Esophagus squamous epithelium (tissue), 4 donors: ENCODE results near the gene P4HTM.

Experiments used
- CTCF ChIP-seq, 6 experiments: fragments of 450-650 bp in 4 of 6; fragments of 200-600 bp in 2 of 6; sonication (generic) in 2 of 6; IDR thresholded peaks; one replicate each; pipeline ENCODE4 v1.5.1; 2016 to 2019; ENCODE audit warnings: antibody characterized with exemption in 6 of 6, mild to moderate bottlenecking in 4 of 6, moderate library complexity in 4 of 6
- POLR2A ChIP-seq, 4 donors: fragments of 450-650 bp; IDR thresholded peaks; one replicate each; pipeline ENCODE4 v1.6.1; 2017; ENCODE audit warnings: antibody characterized with exemption in 4 of 4, mild to moderate bottlenecking in 4 of 4, moderate library complexity in 3 of 4

DNA sequence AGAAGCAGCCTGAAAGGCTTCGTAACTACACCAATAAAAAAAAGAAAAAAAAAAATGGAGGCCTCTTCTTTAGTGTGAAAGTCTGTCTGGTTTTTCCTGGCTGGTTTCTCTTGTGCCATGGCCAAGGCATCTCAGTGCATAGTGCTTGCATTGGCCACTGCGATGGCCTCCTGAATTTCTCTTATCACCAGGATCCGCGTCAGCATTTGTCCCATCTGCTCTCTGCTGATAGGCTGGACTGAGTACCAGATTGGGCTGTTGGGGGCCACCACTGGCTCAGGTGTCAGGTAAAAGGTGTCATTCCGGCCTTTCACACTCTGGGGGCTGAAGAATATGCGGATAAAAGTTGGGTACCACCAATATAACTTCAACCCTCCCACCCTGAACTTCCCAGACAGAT, 40.3 kb downstream of the P4HTM start:
- TF ChIP-seq POLR2A (IDR thresholded peaks at IDR 0.05) (no peak), CTCF (IDR thresholded peaks at IDR 0.05) (no peak)
